SK-N-SH (cell line): ENCODE data around the gene INO80D. TPM values are rescaled to one million over a fixed set of nuclear protein-coding genes. Genes with fewer than 3 reads are reported as not detected.
"Not testable (repeated sequence)": the region's sequence is repeated elsewhere in the genome, so short reads cannot be mapped to it uniquely, and the experiment has no call there.

ENCODE experiments used
- CTCF ChIA-PET: fragments of 300-600, 350-600 bp; formaldehyde crosslinking; extraction: SDS; loops from one replicate; lab custom pipeline; 2021; lab: Yijun Ruan, JAX
- POLR2A ChIA-PET: fragments of 350-600 bp; sonication (Branson Sonifier 250); formaldehyde crosslinking; extraction: SDS; loops from one replicate; lab custom pipeline; 2020; ENCODE audit warnings: antibody characterized with exemption, inconsistent platforms; lab: Yijun Ruan, JAX
- DNase-seq: peaks from one replicate; pipeline ENCODE4 v3.0.0; 2012
- H2AFZ ChIP-seq: fragments of 200-600 bp; sonication (generic); 2 replicates; pipeline ENCODE4 v1.8.1; 2016; ENCODE audit warnings: antibody characterized with exemption, mild to moderate bottlenecking, low read depth
- H3F3A ChIP-seq: fragments of 200-600 bp; sonication (generic); replicated peaks from 2 replicates; pipeline ENCODE3; 2016; ENCODE audit warnings: antibody characterized with exemption, mild to moderate bottlenecking; ENCODE audit not compliant: insufficient read depth
- H3K27ac ChIP-seq, 2 experiments: fragments of 200-500 bp in 1 of 2; fragments of 200-600 bp in 1 of 2; sonication (Bioruptor generic) in 1 of 2; sonication (generic), shearing (Covaris generic) in 1 of 2; 2 replicates each; pipeline versions ENCODE4 v1.5.1 to v1.6.1; 2014 to 2016; ENCODE audit warnings: low read depth in 2 of 2, inconsistent platforms in 1 of 2, low read length in 1 of 2, mild to moderate bottlenecking in 1 of 2, mixed read lengths in 1 of 2
- H3K27me3 ChIP-seq: fragments of 200-600 bp; sonication (generic), shearing (Covaris generic); 2 replicates; pipeline ENCODE4 v1.6.1; 2016; ENCODE audit warnings: mixed run types; ENCODE audit not compliant: insufficient read depth
- H3K36me3 ChIP-seq, 2 experiments: fragments of 200-500 bp in 1 of 2; fragments of 200-600 bp in 1 of 2; sonication (Bioruptor generic) in 1 of 2; sonication (generic) in 1 of 2; replicated peaks in 1 of 2; 2 replicates each; pipeline versions ENCODE3 to v1.5.1; 2014 to 2016; ENCODE audit warnings: low read length in 1 of 2, mild to moderate bottlenecking in 1 of 2; ENCODE audit not compliant: insufficient read depth in 2 of 2, control insufficient read depth in 1 of 2
- H3K4me1 ChIP-seq, 2 experiments: fragments of 200-500 bp in 1 of 2; fragments of 200-600 bp in 1 of 2; sonication (Bioruptor generic) in 1 of 2; sonication (generic), shearing (Covaris generic) in 1 of 2; 2 replicates each; pipeline versions ENCODE4 v1.5.1 to v1.6.1; 2014 to 2016; ENCODE audit warnings: low read depth in 1 of 2, low read length in 1 of 2, mixed run types in 1 of 2; ENCODE audit not compliant: insufficient read depth in 2 of 2, control insufficient read depth in 1 of 2
- H3K4me2 ChIP-seq: fragments of 200-600 bp; sonication (generic), shearing (Covaris generic); 2 replicates; pipeline ENCODE4 v1.6.1; 2017; ENCODE audit warnings: mixed run types
- H3K4me3 ChIP-seq, 2 experiments: fragments of 200-500 bp in 1 of 2; fragments of 200-600 bp in 1 of 2; sonication (Bioruptor generic) in 1 of 2; sonication (generic), shearing (Covaris generic) in 1 of 2; 2 replicates each; pipeline versions ENCODE4 v1.5.1 to v1.8.1; 2014 to 2016; ENCODE audit warnings: low read depth in 2 of 2, inconsistent platforms in 1 of 2, low read length in 1 of 2, mild to moderate bottlenecking in 1 of 2, mixed read lengths in 1 of 2, moderate library complexity in 1 of 2
- H3K79me2 ChIP-seq: fragments of 200-600 bp; sonication (generic); 2 replicates; pipeline ENCODE4 v1.8.1; 2017; ENCODE audit warnings: mild to moderate bottlenecking; ENCODE audit not compliant: insufficient read depth
- H3K9ac ChIP-seq: fragments of 200-600 bp; sonication (generic); 2 replicates; pipeline ENCODE4 v1.6.1; 2017; ENCODE audit warnings: mixed run types
- H3K9me2 ChIP-seq: fragments of 200-600 bp; sonication (generic); 2 replicates; pipeline ENCODE4 v1.6.1; 2017; ENCODE audit warnings: mixed run types
- H3K9me3 ChIP-seq: fragments of 200-600 bp; sonication (generic); 2 replicates; pipeline ENCODE4 v1.6.1; 2017; ENCODE audit warnings: mixed run types, mild to moderate bottlenecking, moderate library complexity
- H4K20me1 ChIP-seq: fragments of 200-600 bp; sonication (generic); 2 replicates; pipeline ENCODE4 v1.6.1; 2017; ENCODE audit warnings: mild to moderate bottlenecking, mixed run types; ENCODE audit not compliant: insufficient read depth
- CHD2 ChIP-seq: fragments of 150-350 bp; IDR thresholded peaks from 2 replicates; pipeline ENCODE4 v1.6.1; 2018; ENCODE audit warnings: low read length; ENCODE audit not compliant: partially characterized antibody
- ELF1 ChIP-seq: IDR thresholded peaks from 2 replicates; pipeline ENCODE4 v1.4.0; 2012
- EP300 ChIP-seq, 2 experiments: IDR thresholded peaks; 2 replicates each; pipeline versions ENCODE4 v1.4.0 to v1.6.1; 2012; ENCODE audit warnings: borderline replicate concordance in 1 of 2, low read depth in 1 of 2, low read length in 1 of 2
- EZH2phosphoT487 ChIP-seq: fragments of 200-600 bp; sonication (generic); IDR thresholded peaks from 2 replicates; pipeline ENCODE4 v1.6.1; 2017; ENCODE audit warnings: low read depth, mixed run types, mild to moderate bottlenecking, antibody characterized with exemption, moderate library complexity, borderline replicate concordance
- GABPA ChIP-seq: IDR thresholded peaks from 2 replicates; pipeline ENCODE4 v1.4.0; 2012; ENCODE audit warnings: low read depth, mild to moderate bottlenecking
- MXI1 ChIP-seq: IDR thresholded peaks from 2 replicates; pipeline ENCODE4 v1.6.1; 2012; ENCODE audit warnings: mild to moderate bottlenecking, low read depth, low read length, improper control_type of control experiment
- NRF1 ChIP-seq: IDR thresholded peaks from 2 replicates; pipeline ENCODE4 v1.6.1; 2012; ENCODE audit warnings: low read depth, mild to moderate bottlenecking, low read length
- PBX3 ChIP-seq: IDR thresholded peaks from 2 replicates; pipeline ENCODE4; 2012
- RXRA ChIP-seq: IDR thresholded peaks from 2 replicates; pipeline ENCODE4 v1.4.0; 2012; ENCODE audit warnings: low read depth, mild to moderate bottlenecking, borderline replicate concordance
- TAF1 ChIP-seq: IDR thresholded peaks from 2 replicates; pipeline ENCODE4 v1.6.1; 2012; ENCODE audit warnings: low read depth, mild to moderate bottlenecking, low read length, moderate library complexity, borderline replicate concordance
- WGBS: methylation state at CpG from one replicate; pipeline ENCODE4 v1.1.6; 2017; ENCODE audit warnings: low lambda C conversion rate; 5-methylcytosine and 5-hydroxymethylcytosine counted together
- polyA plus RNA-seq, 3 experiments: library from polyadenylated mRNA; depleted of rRNA; stranded (reverse); fragments of >200 nt; gene quantifications; 2 replicates each; pipeline ENCODE4 v1.2.3, GENCODE V29; 2012

INO80D gene
- polyA plus RNA-seq, 1 of the 3 experiments (the other 2 are of a cell fraction), result 0.69 TPM

GRCh38 chr2:205988681-205989080, 97.3 kb downstream of the INO80D start:
- H3K4me2 ChIP-seq, H3K36me3 ChIP-seq, H3K27ac ChIP-seq, H3F3A ChIP-seq, H3K9ac ChIP-seq, H2AFZ ChIP-seq, H3K4me3 ChIP-seq, H3K9me2 ChIP-seq, H3K9me3 ChIP-seq, H4K20me1 ChIP-seq, H3K79me2 ChIP-seq, POLR2A ChIA-PET, H3K27me3 ChIP-seq, DNase-seq, H3K4me1 ChIP-seq: not testable (repeated sequence)
- 100% methylated on average over 1 of the region's 1 CpG for WGBS
- CTCF ChIA-PET, result interaction anchor here (1.2 to 2.1 kb wide), 3 partner anchors 10 to 40 kb away, joined by 4 to 5 read pairs (median 5); no protein-coding TSS in a partner anchor

- Histone ChIP-seq H3K4me1 (no peaks in the 10 kb centered on the region), H3K27me3 (no peaks in the 10 kb centered on the region), H2AFZ (no peak overlapping the region), H3K9me2 (no peaks in the 10 kb centered on the region), H3K27ac (no peak overlapping the region), H3K9ac (no peak overlapping the region), H3F3A (peaks cover 4% of the 10 kb centered on the region), H3K4me2 (no peak overlapping the region), H3K36me3 (peaks cover 5 to 6% of the 10 kb centered on the region in 2 experiments), H3K4me3 (no peak overlapping the region), H3K9me3 (no peaks in the 10 kb centered on the region), H4K20me1 (no peaks in the 10 kb centered on the region), H3K79me2 (no peaks in the 10 kb centered on the region)
- POLR2A ChIA-PET, result no interaction called here
- CTCF ChIA-PET, result interaction anchor here (1.2 to 2.1 kb wide), 3 partner anchors 10 to 40 kb away, joined by 4 to 5 read pairs (median 5); no protein-coding TSS in a partner anchor
- WGBS, result 95% methylated on average over 6 of the region's 6 CpGs
- no peak for DNase-seq
- no peak for TF ChIP-seq TAF1
- TF ChIP-seq CHD2, result no peak
- no peak for TF ChIP-seq ELF1
- TF ChIP-seq GABPA, result no peak
- no peak for TF ChIP-seq MXI1
- no peak for TF ChIP-seq PBX3
- no peak for TF ChIP-seq EP300 (IDR thresholded peaks at IDR 0.05; ENCODE audit: borderline replicate concordance in 1 of 2, low read depth in 1 of 2, low read length in 1 of 2)
- no peak for TF ChIP-seq RXRA
- no peak for TF ChIP-seq EZH2phosphoT487
- no peak for TF ChIP-seq NRF1
Observed at GRCh38 chr2:205988274-205988673, 97.7 kb downstream of the INO80D start.

GRCh38 chr2:205986334-205986733, 99.6 kb downstream of the INO80D start:
- H3K9me3 ChIP-seq, H3K36me3 ChIP-seq, DNase-seq, H3K27ac ChIP-seq, H3K4me1 ChIP-seq, H4K20me1 ChIP-seq, H3K79me2 ChIP-seq, H3F3A ChIP-seq, H3K27me3 ChIP-seq, H3K4me2 ChIP-seq, CTCF ChIA-PET, H3K9me2 ChIP-seq, H3K9ac ChIP-seq, H2AFZ ChIP-seq, H3K4me3 ChIP-seq: not testable (repeated sequence)
- WGBS, result 99% methylated on average over 9 of the region's 9 CpGs
- POLR2A ChIA-PET, result interaction anchor here (0.6 kb wide), 1 partner anchor 144 kb away, joined by 3 read pairs; no protein-coding TSS in a partner anchor
